Measurements from ENCODE around the gene SRSF3.

SRSF3 gene
- total RNA-seq = 1,008 to 1,406 (median 1,103) reads per million in 3 donors

GRCh38 chr6:36594029-36594815, at the start of gene SRSF3:
TSS of gene SRSF3 (plus strand) at chr6:36594362. CDS start at chr6:36596763, 2,401 bp downstream.
- no peaks in the 10 kb centered on the region for H3K9me3 ChIP-seq (ENCODE audit: control insufficient read depth, low read length)
- DNase-seq = peak; percentile 92 to 95 (median 94)
- no peaks in the 10 kb centered on the region for H3K27me3 ChIP-seq (replicated peaks; ENCODE audit: control insufficient read depth, insufficient read depth, low read length, poor library complexity, severe bottlenecking)
- peak within 1 kb of the TSS; percentile 71 for H3K4me3 ChIP-seq (ENCODE audit: insufficient read depth, low read depth, low read length, poor library complexity, severe bottlenecking)
- peaks cover 28% of the 10 kb centered on the region for H3K4me1 ChIP-seq (ENCODE audit: control insufficient read depth, insufficient read depth, low read length, poor library complexity, severe bottlenecking)
- peak within 1 kb of the TSS; percentile 98 for H3K27ac ChIP-seq (ENCODE audit: insufficient read depth, low read length, poor library complexity, severe bottlenecking)
- peaks cover 29% of the 10 kb centered on the region for H3K36me3 ChIP-seq (ENCODE audit: control insufficient read depth, insufficient read depth, low read length)

- DNase-seq = no peak
- peak overlapping the region; percentile 96 for H3K27ac ChIP-seq (ENCODE audit: insufficient read depth, low read length, poor library complexity, severe bottlenecking)
- no peaks in the 10 kb centered on the region for H3K9me3 ChIP-seq (ENCODE audit: control insufficient read depth, low read length)
- H3K4me1 ChIP-seq (ENCODE audit: control insufficient read depth, insufficient read depth, low read length, poor library complexity, severe bottlenecking) = peaks cover 42% of the 10 kb centered on the region
- no peaks in the 10 kb centered on the region for H3K27me3 ChIP-seq (replicated peaks; ENCODE audit: control insufficient read depth, insufficient read depth, low read length, poor library complexity, severe bottlenecking)
- H3K4me3 ChIP-seq (ENCODE audit: insufficient read depth, low read depth, low read length, poor library complexity, severe bottlenecking) = peak overlapping the region; percentile 73
- peaks cover 10% of the 10 kb centered on the region for H3K36me3 ChIP-seq (ENCODE audit: control insufficient read depth, insufficient read depth, low read length)
These were observed 48.3 kb upstream of the SRSF3 start for GRCh38 chr6:36545767-36546307.

GRCh38 chr6:36546308-36546919, 47.7 kb upstream of the SRSF3 start:
- H3K27ac ChIP-seq (ENCODE audit: insufficient read depth, low read length, poor library complexity, severe bottlenecking) = peak overlapping the region; percentile 96
- no peaks in the 10 kb centered on the region for H3K27me3 ChIP-seq (replicated peaks; ENCODE audit: control insufficient read depth, insufficient read depth, low read length, poor library complexity, severe bottlenecking)
- H3K4me3 ChIP-seq (ENCODE audit: insufficient read depth, low read depth, low read length, poor library complexity, severe bottlenecking) = peak overlapping the region; percentile 73
- DNase-seq = no peak
- peaks cover 36% of the 10 kb centered on the region for H3K4me1 ChIP-seq (ENCODE audit: control insufficient read depth, insufficient read depth, low read length, poor library complexity, severe bottlenecking)
- peaks cover 6% of the 10 kb centered on the region for H3K36me3 ChIP-seq (ENCODE audit: control insufficient read depth, insufficient read depth, low read length)
- H3K9me3 ChIP-seq (ENCODE audit: control insufficient read depth, low read length) = no peaks in the 10 kb centered on the region

GRCh38 chr6:36546920-36547645, 47.1 kb upstream of the SRSF3 start, which contains the start of gene STK38:
TSS of gene STK38 (minus strand) at chr6:36547479. CDS start at chr6:36540202, 7,277 bp downstream.
- Histone ChIP-seq H3K27me3 (replicated peaks; ENCODE audit: control insufficient read depth, insufficient read depth, low read length, poor library complexity, severe bottlenecking) (no peaks in the 10 kb centered on the region), H3K27ac (ENCODE audit: insufficient read depth, low read length, poor library complexity, severe bottlenecking) (peak within 1 kb of the TSS; percentile 96), H3K4me3 (ENCODE audit: insufficient read depth, low read depth, low read length, poor library complexity, severe bottlenecking) (peak within 1 kb of the TSS; percentile 73), H3K9me3 (ENCODE audit: control insufficient read depth, low read length) (no peaks in the 10 kb centered on the region), H3K36me3 (ENCODE audit: control insufficient read depth, insufficient read depth, low read length) (no peaks in the 10 kb centered on the region), H3K4me1 (ENCODE audit: control insufficient read depth, insufficient read depth, low read length, poor library complexity, severe bottlenecking) (peaks cover 30% of the 10 kb centered on the region)
- DNase-seq = peak; percentile 89 to 93 (median 91)

GRCh38 chr6:36547646-36548400, 46.3 kb upstream of the SRSF3 start:
- peak overlapping the region; percentile 73 for H3K4me3 ChIP-seq (ENCODE audit: insufficient read depth, low read depth, low read length, poor library complexity, severe bottlenecking)
- no peaks in the 10 kb centered on the region for H3K27me3 ChIP-seq (replicated peaks; ENCODE audit: control insufficient read depth, insufficient read depth, low read length, poor library complexity, severe bottlenecking)
- peaks cover 24% of the 10 kb centered on the region for H3K4me1 ChIP-seq (ENCODE audit: control insufficient read depth, insufficient read depth, low read length, poor library complexity, severe bottlenecking)
- no peaks in the 10 kb centered on the region for H3K9me3 ChIP-seq (ENCODE audit: control insufficient read depth, low read length)
- H3K36me3 ChIP-seq (ENCODE audit: control insufficient read depth, insufficient read depth, low read length) = no peaks in the 10 kb centered on the region
- peak overlapping the region; percentile 96 for H3K27ac ChIP-seq (ENCODE audit: insufficient read depth, low read length, poor library complexity, severe bottlenecking)
- no peak for DNase-seq

- peak overlapping the region; percentile 73 for H3K4me3 ChIP-seq (ENCODE audit: insufficient read depth, low read depth, low read length, poor library complexity, severe bottlenecking)
- H3K27me3 ChIP-seq (replicated peaks; ENCODE audit: control insufficient read depth, insufficient read depth, low read length, poor library complexity, severe bottlenecking) = no peaks in the 10 kb centered on the region
- H3K36me3 ChIP-seq (ENCODE audit: control insufficient read depth, insufficient read depth, low read length) = no peaks in the 10 kb centered on the region
- no peaks in the 10 kb centered on the region for H3K9me3 ChIP-seq (ENCODE audit: control insufficient read depth, low read length)
- peaks cover 20% of the 10 kb centered on the region for H3K4me1 ChIP-seq (ENCODE audit: control insufficient read depth, insufficient read depth, low read length, poor library complexity, severe bottlenecking)
- peak overlapping the region; percentile 96 for H3K27ac ChIP-seq (ENCODE audit: insufficient read depth, low read length, poor library complexity, severe bottlenecking)
- no peak for DNase-seq
These were observed 45.8 kb upstream of the SRSF3 start for GRCh38 chr6:36548401-36548743.

GRCh38 chr6:36550473-36551000, 43.6 kb upstream of the SRSF3 start:
- H3K4me3 ChIP-seq (ENCODE audit: insufficient read depth, low read depth, low read length, poor library complexity, severe bottlenecking) = no peak overlapping the region
- no peak overlapping the region for H3K27ac ChIP-seq (ENCODE audit: insufficient read depth, low read length, poor library complexity, severe bottlenecking)
- H3K36me3 ChIP-seq (ENCODE audit: control insufficient read depth, insufficient read depth, low read length) = no peaks in the 10 kb centered on the region
- H3K9me3 ChIP-seq (ENCODE audit: control insufficient read depth, low read length) = no peaks in the 10 kb centered on the region
- no peaks in the 10 kb centered on the region for H3K27me3 ChIP-seq (replicated peaks; ENCODE audit: control insufficient read depth, insufficient read depth, low read length, poor library complexity, severe bottlenecking)
- no peak for DNase-seq
- H3K4me1 ChIP-seq (ENCODE audit: control insufficient read depth, insufficient read depth, low read length, poor library complexity, severe bottlenecking) = peaks cover 12% of the 10 kb centered on the region

GRCh38 chr6:36555750-36556252, 38.4 kb upstream of the SRSF3 start:
- no peaks in the 10 kb centered on the region for H3K27me3 ChIP-seq (replicated peaks; ENCODE audit: control insufficient read depth, insufficient read depth, low read length, poor library complexity, severe bottlenecking)
- no peak overlapping the region for H3K4me3 ChIP-seq (ENCODE audit: insufficient read depth, low read depth, low read length, poor library complexity, severe bottlenecking)
- no peaks in the 10 kb centered on the region for H3K9me3 ChIP-seq (ENCODE audit: control insufficient read depth, low read length)
- DNase-seq = no peak
- no peak overlapping the region for H3K27ac ChIP-seq (ENCODE audit: insufficient read depth, low read length, poor library complexity, severe bottlenecking)
- H3K4me1 ChIP-seq (ENCODE audit: control insufficient read depth, insufficient read depth, low read length, poor library complexity, severe bottlenecking) = no peaks in the 10 kb centered on the region
- H3K36me3 ChIP-seq (ENCODE audit: control insufficient read depth, insufficient read depth, low read length) = no peaks in the 10 kb centered on the region

- no peaks in the 10 kb centered on the region for H3K4me1 ChIP-seq (ENCODE audit: control insufficient read depth, insufficient read depth, low read length, poor library complexity, severe bottlenecking)
- no peaks in the 10 kb centered on the region for H3K36me3 ChIP-seq (ENCODE audit: control insufficient read depth, insufficient read depth, low read length)
- no peaks in the 10 kb centered on the region for H3K27me3 ChIP-seq (replicated peaks; ENCODE audit: control insufficient read depth, insufficient read depth, low read length, poor library complexity, severe bottlenecking)
- no peak overlapping the region for H3K27ac ChIP-seq (ENCODE audit: insufficient read depth, low read length, poor library complexity, severe bottlenecking)
- DNase-seq = no peak
- no peak overlapping the region for H3K4me3 ChIP-seq (ENCODE audit: insufficient read depth, low read depth, low read length, poor library complexity, severe bottlenecking)
- H3K9me3 ChIP-seq (ENCODE audit: control insufficient read depth, low read length) = no peaks in the 10 kb centered on the region
These were observed 37.9 kb upstream of the SRSF3 start for GRCh38 chr6:36556281-36556680.
